PFSK-1 (cell line): Measurements from ENCODE around the gene RYR1.

Source experiments
- FOXP2 ChIP-seq: optimal IDR thresholded peaks from 2 replicates; pipeline ENCODE3; 2011; ENCODE audit warnings: borderline replicate concordance, control low read depth, inconsistent platforms; ENCODE audit not compliant: insufficient read depth; ENCODE audit errors: extremely low read length, extremely low read depth
- POLR2AphosphoS5 ChIP-seq: IDR thresholded peaks from 2 replicates; pipeline ENCODE4 v1.6.1; 2012; ENCODE audit warnings: low read depth, mild to moderate bottlenecking, control low read depth, low read length, moderate library complexity
- SIN3A ChIP-seq: IDR thresholded peaks from 2 replicates; pipeline ENCODE4 v1.6.1; 2012; ENCODE audit warnings: mild to moderate bottlenecking, low read length, moderate library complexity, borderline replicate concordance; ENCODE audit not compliant: insufficient read depth
- TAF1 ChIP-seq: IDR thresholded peaks from 2 replicates; pipeline ENCODE4 v1.6.1; 2012; ENCODE audit warnings: low read length, control low read depth, borderline replicate concordance; ENCODE audit not compliant: insufficient read depth
- TF ChIP-seq, protein P1 (sequence below), 2 experiments: IDR thresholded peaks; 2 replicates each; pipeline versions ENCODE4 v1.6.1 to v1.8.0; 2011 to 2012; ENCODE audit warnings: low read depth in 2 of 2, low read length in 2 of 2, control low read depth in 1 of 2, inconsistent platforms in 1 of 2, mild to moderate bottlenecking in 1 of 2, moderate library complexity in 1 of 2; ENCODE audit not compliant: insufficient read depth in 1 of 2

RYR1 gene

DNA sequence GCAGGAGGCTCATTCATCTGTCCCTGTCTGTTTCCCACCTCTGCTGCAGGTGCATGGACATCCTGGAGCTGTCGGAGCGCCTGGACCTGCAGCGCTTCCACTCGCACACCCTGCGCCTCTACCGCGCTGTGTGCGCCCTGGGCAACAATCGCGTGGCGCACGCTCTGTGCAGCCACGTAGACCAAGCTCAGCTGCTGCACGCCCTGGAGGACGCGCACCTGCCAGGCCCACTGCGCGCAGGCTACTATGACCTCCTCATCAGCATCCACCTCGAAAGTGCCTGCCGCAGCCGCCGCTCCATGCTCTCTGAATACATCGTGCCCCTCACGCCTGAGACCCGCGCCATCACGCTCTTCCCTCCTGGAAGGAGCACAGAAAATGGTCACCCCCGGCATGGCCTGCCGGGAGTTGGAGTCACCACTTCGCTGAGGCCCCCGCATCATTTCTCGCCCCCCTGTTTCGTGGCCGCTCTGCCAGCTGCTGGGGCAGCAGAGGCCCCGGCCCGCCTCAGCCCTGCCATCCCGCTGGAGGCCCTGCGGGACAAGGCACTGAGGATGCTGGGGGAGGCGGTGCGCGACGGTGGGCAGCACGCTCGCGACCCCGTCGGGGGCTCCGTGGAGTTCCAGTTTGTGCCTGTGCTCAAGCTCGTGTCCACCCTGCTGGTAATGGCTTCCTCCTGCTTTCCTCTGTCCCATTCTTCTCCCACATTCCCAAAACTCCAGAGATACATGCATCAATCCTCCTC lies 52.2 kb downstream of the RYR1 start:
- TF ChIP-seq SIN3A (no peak), POLR2AphosphoS5 (no peak), TAF1 (no peak), FOXP2 (no peak)
- TF ChIP-seq, protein P1, sequence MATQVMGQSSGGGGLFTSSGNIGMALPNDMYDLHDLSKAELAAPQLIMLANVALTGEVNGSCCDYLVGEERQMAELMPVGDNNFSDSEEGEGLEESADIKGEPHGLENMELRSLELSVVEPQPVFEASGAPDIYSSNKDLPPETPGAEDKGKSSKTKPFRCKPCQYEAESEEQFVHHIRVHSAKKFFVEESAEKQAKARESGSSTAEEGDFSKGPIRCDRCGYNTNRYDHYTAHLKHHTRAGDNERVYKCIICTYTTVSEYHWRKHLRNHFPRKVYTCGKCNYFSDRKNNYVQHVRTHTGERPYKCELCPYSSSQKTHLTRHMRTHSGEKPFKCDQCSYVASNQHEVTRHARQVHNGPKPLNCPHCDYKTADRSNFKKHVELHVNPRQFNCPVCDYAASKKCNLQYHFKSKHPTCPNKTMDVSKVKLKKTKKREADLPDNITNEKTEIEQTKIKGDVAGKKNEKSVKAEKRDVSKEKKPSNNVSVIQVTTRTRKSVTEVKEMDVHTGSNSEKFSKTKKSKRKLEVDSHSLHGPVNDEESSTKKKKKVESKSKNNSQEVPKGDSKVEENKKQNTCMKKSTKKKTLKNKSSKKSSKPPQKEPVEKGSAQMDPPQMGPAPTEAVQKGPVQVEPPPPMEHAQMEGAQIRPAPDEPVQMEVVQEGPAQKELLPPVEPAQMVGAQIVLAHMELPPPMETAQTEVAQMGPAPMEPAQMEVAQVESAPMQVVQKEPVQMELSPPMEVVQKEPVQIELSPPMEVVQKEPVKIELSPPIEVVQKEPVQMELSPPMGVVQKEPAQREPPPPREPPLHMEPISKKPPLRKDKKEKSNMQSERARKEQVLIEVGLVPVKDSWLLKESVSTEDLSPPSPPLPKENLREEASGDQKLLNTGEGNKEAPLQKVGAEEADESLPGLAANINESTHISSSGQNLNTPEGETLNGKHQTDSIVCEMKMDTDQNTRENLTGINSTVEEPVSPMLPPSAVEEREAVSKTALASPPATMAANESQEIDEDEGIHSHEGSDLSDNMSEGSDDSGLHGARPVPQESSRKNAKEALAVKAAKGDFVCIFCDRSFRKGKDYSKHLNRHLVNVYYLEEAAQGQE (IDR thresholded peaks at IDR 0.05; ENCODE audit: insufficient read depth in 1 of 2, low read depth in 2 of 2, low read length in 2 of 2) = no peak

DNA sequence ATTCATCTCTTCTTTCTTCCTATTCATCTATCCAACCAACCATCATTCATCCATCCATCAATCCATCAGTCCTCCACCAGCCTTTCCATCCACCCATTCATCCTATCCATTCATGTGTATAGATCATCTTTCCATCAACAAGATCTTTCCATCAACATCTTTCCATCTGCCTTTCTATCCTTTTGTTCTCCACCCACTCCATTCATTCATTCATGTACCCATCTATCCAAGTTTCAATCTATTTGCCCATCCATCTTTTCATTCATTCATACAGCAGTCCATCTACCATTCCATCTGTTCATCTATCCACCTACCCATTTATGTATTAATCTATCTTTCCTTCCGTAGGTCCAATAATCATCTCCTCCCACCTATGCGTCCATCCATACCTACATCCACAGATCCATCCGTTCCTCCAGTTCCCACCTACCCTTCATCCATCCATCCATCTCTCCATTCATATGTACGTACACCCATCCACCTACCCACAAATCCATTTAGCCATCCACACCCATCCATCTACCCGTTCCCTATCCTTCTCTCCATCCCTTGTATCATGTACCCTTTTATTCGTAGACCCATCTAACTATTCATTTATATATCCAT lies 53.3 kb downstream of the RYR1 start:
- TF ChIP-seq, protein P1 (IDR thresholded peaks at IDR 0.05; ENCODE audit: insufficient read depth in 1 of 2, low read depth in 2 of 2, low read length in 2 of 2) = no peak
- no peak for TF ChIP-seq TAF1
- TF ChIP-seq POLR2AphosphoS5 = no peak
- no peak for TF ChIP-seq SIN3A
- TF ChIP-seq FOXP2 = no peak

DNA sequence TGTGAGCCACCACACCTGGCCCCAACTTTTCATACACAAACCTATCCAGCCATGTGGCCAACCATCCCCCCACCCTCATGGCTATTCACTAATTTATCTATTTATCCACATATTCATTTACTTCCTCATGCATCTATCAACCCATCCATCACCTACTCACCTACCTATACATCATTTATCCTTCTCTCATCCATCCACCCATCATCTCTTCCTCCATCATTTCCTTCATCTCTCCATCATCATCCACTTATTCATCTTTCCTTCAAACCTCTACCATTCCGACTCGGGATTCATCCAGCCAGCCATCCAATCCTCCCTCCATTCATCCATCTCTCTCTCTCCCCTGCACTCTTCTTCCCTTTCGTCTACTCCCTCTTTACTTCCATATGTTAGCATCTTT lies 54.6 kb downstream of the RYR1 start:
- TF ChIP-seq FOXP2 (no peak), POLR2AphosphoS5 (no peak), SIN3A (no peak), TAF1 (no peak)
- TF ChIP-seq, protein P1 (IDR thresholded peaks at IDR 0.05; ENCODE audit: insufficient read depth in 1 of 2, low read depth in 2 of 2, low read length in 2 of 2) = no peak

DNA sequence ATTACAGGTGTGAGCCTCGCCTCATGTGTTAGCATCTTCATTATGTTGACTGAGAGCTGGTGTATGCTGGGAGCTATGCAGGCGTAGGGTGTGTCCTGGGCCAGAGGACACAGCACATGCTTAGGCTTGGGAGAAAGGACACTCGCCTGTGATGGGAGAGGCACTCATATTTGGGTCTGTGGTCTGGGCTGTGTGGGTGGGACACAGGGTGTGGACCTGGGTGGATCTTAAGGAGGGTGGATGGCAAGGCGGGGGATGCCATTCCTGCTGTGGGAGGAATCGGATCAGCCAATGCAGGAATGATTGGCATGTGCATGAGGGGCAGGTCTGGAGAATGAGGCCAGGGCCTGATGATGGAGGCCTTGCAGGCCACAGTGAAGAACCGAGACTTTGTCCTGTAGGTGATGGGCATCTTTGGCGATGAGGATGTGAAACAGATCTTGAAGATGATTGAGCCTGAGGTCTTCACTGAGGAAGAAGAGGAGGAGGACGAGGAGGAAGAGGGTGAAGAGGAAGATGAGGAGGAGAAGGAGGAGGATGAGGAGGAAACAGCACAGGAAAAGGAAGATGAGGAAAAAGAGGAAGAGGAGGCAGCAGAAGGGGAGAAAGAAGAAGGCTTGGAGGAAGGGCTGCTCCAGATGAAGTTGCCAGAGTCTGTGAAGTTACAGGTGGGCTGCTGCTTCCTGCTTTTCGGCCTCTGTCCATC lies 55.4 kb downstream of the RYR1 start:
- TF ChIP-seq TAF1 (no peak), SIN3A (no peak), POLR2AphosphoS5 (no peak), FOXP2 (no peak)
- TF ChIP-seq, protein P1 (IDR thresholded peaks at IDR 0.05; ENCODE audit: insufficient read depth in 1 of 2, low read depth in 2 of 2, low read length in 2 of 2) = no peak
